NCI-H82 (cell line): Measurements from ENCODE around the gene STUM.
A peak's percentile ranks its signal among the peaks of the same experiment; 100 is the strongest.
"Not testable (repeated sequence)": the region's sequence is repeated elsewhere in the genome, so short reads cannot be mapped to it uniquely, and the experiment has no call there.

Experiments
- DNase-seq: peaks from one replicate; lab custom pipeline; 2025; lab: John Stamatoyannopoulos, UW

The STUM gene

GRCh38 chr1:226604560-226605317 is 56.2 kb downstream of the STUM start:
- DNase-seq: no peak

- DNase-seq: no peak
Measured at GRCh38 chr1:226605318-226605950, 56.9 kb downstream of the STUM start.

- DNase-seq: no peak
Measured at GRCh38 chr1:226606311-226607267, 58.0 kb downstream of the STUM start.

GRCh38 chr1:226607268-226607660 is 58.7 kb downstream of the STUM start:
- no peak for DNase-seq

- no peak for DNase-seq
Measured at GRCh38 chr1:226607821-226608220, 59.3 kb downstream of the STUM start.

GRCh38 chr1:226608699-226609505 is 60.3 kb downstream of the STUM start:
- peak; percentile 93 for DNase-seq

- DNase-seq: no peak
Measured at GRCh38 chr1:226609836-226610455, 61.4 kb downstream of the STUM start.

GRCh38 chr1:226610671-226611070 is 62.1 kb downstream of the STUM start:
- DNase-seq: no peak

GRCh38 chr1:226611301-226611700 is 62.7 kb downstream of the STUM start:
- no peak for DNase-seq

GRCh38 chr1:226611980-226612379 is 63.4 kb downstream of the STUM start:
- DNase-seq: not testable (repeated sequence)

- no peak for DNase-seq
Measured at GRCh38 chr1:226615876-226616275, 67.3 kb downstream of the STUM start.

GRCh38 chr1:226616636-226617035 is 68.1 kb downstream of the STUM start:
- DNase-seq: no peak

- no peak for DNase-seq
Measured at GRCh38 chr1:226617109-226617508, 68.5 kb downstream of the STUM start.

- not testable (repeated sequence) for DNase-seq
Measured at GRCh38 chr1:226617719-226618118, 69.2 kb downstream of the STUM start.

- DNase-seq: no peak
Measured at GRCh38 chr1:226618380-226618779, 69.8 kb downstream of the STUM start.

- DNase-seq: no peak
Measured at GRCh38 chr1:226619031-226619430, 70.5 kb downstream of the STUM start.

GRCh38 chr1:226622012-226622411 is 73.4 kb downstream of the STUM start:
- DNase-seq: no peak

- no peak for DNase-seq
Measured at GRCh38 chr1:226624526-226624925, 76.0 kb downstream of the STUM start.

GRCh38 chr1:226625326-226625725 is 76.8 kb downstream of the STUM start:
- no peak for DNase-seq

GRCh38 chr1:226625832-226626576 is 77.4 kb downstream of the STUM start:
- no peak for DNase-seq

GRCh38 chr1:226626577-226626956 is 78.0 kb downstream of the STUM start:
- DNase-seq: peak; percentile 77
